Midbrain (tissue), 1 donor: Measurements from ENCODE around the gene SLC26A5.

Source experiments
- DNase-seq: peaks from one replicate; lab custom pipeline; 2025; lab: John Stamatoyannopoulos, UW

The SLC26A5 gene

GRCh38 chr7:103346396-103346795 lies 99.6 kb downstream of the SLC26A5 start:
- DNase-seq = no peak

GRCh38 chr7:103344453-103345149 lies 101.4 kb downstream of the SLC26A5 start, which contains the start of gene DNAJC2:
Gene DNAJC2 (minus strand): TSS chr7:103344767. CDS start chr7:103344622, 145 bp downstream.
- peak; percentile 89 for DNase-seq

- DNase-seq = no peak
Measured at GRCh38 chr7:103343758-103344452, 102.1 kb downstream of the SLC26A5 start.

- no peak for DNase-seq
Measured at GRCh38 chr7:103343332-103343731, 102.7 kb downstream of the SLC26A5 start.

GRCh38 chr7:103341466-103341865 lies 104.5 kb downstream of the SLC26A5 start:
- no peak for DNase-seq

- DNase-seq = no peak
Measured at GRCh38 chr7:103338864-103339263, 107.1 kb downstream of the SLC26A5 start.

- DNase-seq = no peak
Measured at GRCh38 chr7:103336761-103337160, 109.2 kb downstream of the SLC26A5 start.

GRCh38 chr7:103325744-103326143 lies 120.3 kb downstream of the SLC26A5 start:
- DNase-seq = no peak
